ENCODE measurements around the gene RAP1GAP2.

The RAP1GAP2 gene

GRCh38 chr17:3004150-3004801 is 208.0 kb downstream of the RAP1GAP2 start:
- peak; percentile 82 for DNase-seq

- DNase-seq: no peak
These were observed 208.7 kb downstream of the RAP1GAP2 start for GRCh38 chr17:3004925-3005324.

- no peak for DNase-seq
These were observed 209.5 kb downstream of the RAP1GAP2 start for GRCh38 chr17:3005696-3006095.

GRCh38 chr17:3006801-3007200 is 210.6 kb downstream of the RAP1GAP2 start:
- no peak for DNase-seq

- DNase-seq: no peak
These were observed 211.4 kb downstream of the RAP1GAP2 start for GRCh38 chr17:3007651-3008121.

- no peak for DNase-seq
These were observed 212.4 kb downstream of the RAP1GAP2 start for GRCh38 chr17:3008336-3009288.

GRCh38 chr17:3009411-3009920 is 213.2 kb downstream of the RAP1GAP2 start:
- DNase-seq: no peak

GRCh38 chr17:3011891-3012290 is 215.7 kb downstream of the RAP1GAP2 start:
- DNase-seq: no peak

GRCh38 chr17:3012926-3013581 is 216.8 kb downstream of the RAP1GAP2 start:
- peak; percentile 68 for DNase-seq

- no peak for DNase-seq
These were observed 219.7 kb downstream of the RAP1GAP2 start for GRCh38 chr17:3015890-3016289.

GRCh38 chr17:3017936-3018335 is 221.7 kb downstream of the RAP1GAP2 start:
- no peak for DNase-seq

- DNase-seq: no peak
These were observed 223.5 kb downstream of the RAP1GAP2 start for GRCh38 chr17:3019761-3020160.

GRCh38 chr17:3020381-3020780 is 224.1 kb downstream of the RAP1GAP2 start:
- no peak for DNase-seq

- no peak for DNase-seq
These were observed 226.0 kb downstream of the RAP1GAP2 start for GRCh38 chr17:3022197-3022596.

- no peak for DNase-seq
These were observed 228.1 kb downstream of the RAP1GAP2 start for GRCh38 chr17:3024346-3024745.

- no peak for DNase-seq
These were observed 229.3 kb downstream of the RAP1GAP2 start for GRCh38 chr17:3025421-3026124.

- DNase-seq: no peak
These were observed 230.1 kb downstream of the RAP1GAP2 start for GRCh38 chr17:3026125-3026855.

- no peak for DNase-seq
These were observed 230.9 kb downstream of the RAP1GAP2 start for GRCh38 chr17:3026856-3027751.

GRCh38 chr17:3027786-3028532 is 231.7 kb downstream of the RAP1GAP2 start:
- DNase-seq: no peak
